Measurements from ENCODE around the gene LEFTY2.
"Not testable (repeated sequence)": the region's sequence is repeated elsewhere in the genome, so short reads cannot be mapped to it uniquely, and the experiment has no call there.

Gene LEFTY2

GRCh38 chr1:225899044-225899925 is 41.7 kb downstream of the LEFTY2 start:
- DNase-seq, result no peak

GRCh38 chr1:225897595-225898514 is 43.2 kb downstream of the LEFTY2 start:
- DNase-seq, result peak; percentile 49

GRCh38 chr1:225896937-225897549 is 44.0 kb downstream of the LEFTY2 start:
- peak; percentile 74 for DNase-seq

- no peak for DNase-seq
Measured at GRCh38 chr1:225896494-225896893, 44.5 kb downstream of the LEFTY2 start.

DNA sequence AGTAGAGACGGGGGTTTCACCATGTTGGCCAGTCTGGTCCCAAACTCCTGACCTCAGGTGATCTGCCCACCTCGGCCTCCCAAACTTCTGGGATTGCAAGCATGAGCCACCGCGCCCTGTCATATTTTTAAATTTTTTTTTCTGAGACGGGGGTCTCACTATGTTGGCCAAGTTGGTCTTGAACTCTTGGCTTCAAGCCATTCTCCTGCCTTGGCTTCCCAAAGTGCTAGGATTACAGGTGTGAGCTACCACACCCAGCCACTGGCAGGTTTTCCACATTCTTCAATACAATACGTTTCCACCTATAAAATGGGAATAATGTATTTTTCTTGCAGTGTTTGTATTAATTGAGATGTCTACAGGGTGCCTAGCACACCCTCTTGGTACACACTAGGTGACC is 48.7 kb downstream of the LEFTY2 start:
- DNase-seq, result no peak

- no peak for DNase-seq
Measured at GRCh38 chr1:225891229-225891972, 49.6 kb downstream of the LEFTY2 start.

GRCh38 chr1:225890346-225891228 is 50.4 kb downstream of the LEFTY2 start:
- DNase-seq, result no peak

GRCh38 chr1:225889743-225890142 is 51.3 kb downstream of the LEFTY2 start:
- DNase-seq, result no peak

DNA sequence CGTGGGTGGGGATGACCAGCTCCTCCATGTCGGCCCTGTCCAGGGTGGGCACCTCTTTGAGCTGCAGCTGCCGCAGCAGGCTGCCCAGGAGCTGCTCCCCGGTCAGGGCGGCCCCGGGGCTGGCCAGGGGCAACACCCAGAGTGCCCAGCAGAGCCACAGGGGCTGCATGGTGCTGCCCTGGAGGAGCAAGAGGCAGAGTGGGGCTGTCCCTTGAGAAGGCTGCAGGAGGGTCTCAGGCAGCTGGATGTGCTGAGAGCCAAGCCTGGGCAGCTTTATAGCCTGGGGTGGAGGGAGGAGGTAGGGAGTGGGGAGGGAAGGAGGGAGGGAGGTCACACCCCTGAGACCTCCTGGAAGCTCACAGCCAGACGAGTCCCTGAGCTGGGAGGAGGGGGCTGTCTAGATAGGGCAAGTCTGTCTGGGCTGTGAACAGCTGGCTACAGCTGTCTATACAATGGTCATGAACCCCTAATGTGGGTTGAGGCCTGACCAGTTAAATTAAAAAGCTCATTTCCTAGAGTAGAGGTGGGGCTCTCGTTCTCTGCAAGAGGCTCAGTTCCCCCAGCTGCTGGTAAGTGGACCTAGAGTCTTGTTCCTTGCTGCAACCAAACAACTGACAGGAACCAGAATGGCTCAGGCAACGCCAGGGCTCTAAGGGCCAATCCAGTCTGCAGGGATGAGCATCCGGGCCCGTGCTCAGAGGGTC is 52.0 kb downstream of the LEFTY2 start, which contains the start of gene LEFTY1:
Gene LEFTY1, minus strand, starts transcription at position 249 of the 704 bp plus-strand sequence. Its CDS starts 80 bp downstream, at position 169.
- no peak for DNase-seq

GRCh38 chr1:225888289-225888897 is 52.6 kb downstream of the LEFTY2 start:
- DNase-seq, result no peak

GRCh38 chr1:225887554-225888288 is 53.3 kb downstream of the LEFTY2 start:
- DNase-seq, result not testable (repeated sequence)

- no peak for DNase-seq
Measured at GRCh38 chr1:225887030-225887314, 54.0 kb downstream of the LEFTY2 start.

Data from activated gamma-delta T cell treated with Interleukin-2 at 50 U/mL for 16 hours (primary cell).